ENCODE results near the gene GRIN2A.

DNA sequence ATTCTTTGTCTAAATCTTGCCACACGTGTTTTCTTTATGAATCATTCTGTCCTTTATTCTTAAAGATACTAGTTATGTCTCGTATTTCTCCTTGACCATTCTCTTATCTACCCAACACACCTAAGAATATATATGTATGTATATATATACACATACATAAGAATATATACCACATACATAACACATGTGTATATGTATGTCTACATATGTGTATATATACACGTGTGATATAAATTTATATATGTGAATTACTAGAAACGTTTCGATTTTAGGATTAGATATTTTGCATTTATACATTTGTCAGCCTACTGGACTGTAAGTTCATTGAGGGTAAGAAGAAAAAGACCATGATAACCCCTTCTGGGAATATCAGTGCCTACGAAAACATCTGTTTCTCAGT, 388.6 kb downstream of the GRIN2A start:
- TF ChIP-seq, protein P1, sequence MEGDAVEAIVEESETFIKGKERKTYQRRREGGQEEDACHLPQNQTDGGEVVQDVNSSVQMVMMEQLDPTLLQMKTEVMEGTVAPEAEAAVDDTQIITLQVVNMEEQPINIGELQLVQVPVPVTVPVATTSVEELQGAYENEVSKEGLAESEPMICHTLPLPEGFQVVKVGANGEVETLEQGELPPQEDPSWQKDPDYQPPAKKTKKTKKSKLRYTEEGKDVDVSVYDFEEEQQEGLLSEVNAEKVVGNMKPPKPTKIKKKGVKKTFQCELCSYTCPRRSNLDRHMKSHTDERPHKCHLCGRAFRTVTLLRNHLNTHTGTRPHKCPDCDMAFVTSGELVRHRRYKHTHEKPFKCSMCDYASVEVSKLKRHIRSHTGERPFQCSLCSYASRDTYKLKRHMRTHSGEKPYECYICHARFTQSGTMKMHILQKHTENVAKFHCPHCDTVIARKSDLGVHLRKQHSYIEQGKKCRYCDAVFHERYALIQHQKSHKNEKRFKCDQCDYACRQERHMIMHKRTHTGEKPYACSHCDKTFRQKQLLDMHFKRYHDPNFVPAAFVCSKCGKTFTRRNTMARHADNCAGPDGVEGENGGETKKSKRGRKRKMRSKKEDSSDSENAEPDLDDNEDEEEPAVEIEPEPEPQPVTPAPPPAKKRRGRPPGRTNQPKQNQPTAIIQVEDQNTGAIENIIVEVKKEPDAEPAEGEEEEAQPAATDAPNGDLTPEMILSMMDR (IDR thresholded peaks at IDR 0.05; ENCODE audit: control extremely low read depth in 1 of 3, insufficient read depth in 1 of 3, low read depth in 1 of 3, low read length in 3 of 3), result no peak
- TF ChIP-seq EZH2 (IDR thresholded peaks at IDR 0.05; ENCODE audit: low read depth, low read length, severe bottlenecking), result no peak
- TF ChIP-seq SUZ12 (IDR thresholded peaks at IDR 0.05; ENCODE audit: low read length), result no peak
- no peak for TF ChIP-seq MAFK (IDR thresholded peaks at IDR 0.05; ENCODE audit: low read depth, low read length)
- no peak for TF ChIP-seq CTBP2 (IDR thresholded peaks at IDR 0.05; ENCODE audit: borderline replicate concordance, insufficient read depth, insufficient read length, low read length)
- no peak for TF ChIP-seq EGR1 (IDR thresholded peaks at IDR 0.05; ENCODE audit: borderline replicate concordance, low read depth, low read length)
